Upper lobe of right lung (tissue), 1 donor: ENCODE measurements around the gene HINFP. TPM values are rescaled to one million over a fixed set of nuclear protein-coding genes. Genes with fewer than 3 reads are reported as not detected.

Experiments
- ATAC-seq: fragments of 200-7000 bp; cut with Tn5 transposase; one replicate; pipeline ENCODE4 v1.9.1; 2020; ENCODE audit warnings: mild to moderate bottlenecking, moderate library complexity
- DNase-seq: peaks from one replicate; pipeline ENCODE4 v3.0.0-alpha.2; 2020
- H3K27ac ChIP-seq: fragments of 200-600 bp; one replicate; pipeline ENCODE4 v1.8.0; 2022
- H3K27me3 ChIP-seq: fragments of 200-600 bp; one replicate; pipeline ENCODE4 v1.8.0; 2022; ENCODE audit warnings: mild to moderate bottlenecking
- H3K36me3 ChIP-seq: fragments of 200-600 bp; one replicate; pipeline ENCODE4 v1.8.0; 2022
- H3K4me1 ChIP-seq: fragments of 200-600 bp; one replicate; pipeline ENCODE4 v1.8.0; 2022
- H3K4me3 ChIP-seq: fragments of 200-600 bp; one replicate; pipeline ENCODE4 v1.8.0; 2022; ENCODE audit warnings: mild to moderate bottlenecking
- H3K9me3 ChIP-seq: fragments of 200-600 bp; one replicate; pipeline ENCODE4 v1.8.0; 2022
- intact Hi-C: fragments of 100-400 bp; cut with DNase I; formaldehyde crosslinking; loops from one replicate; pipeline ENCODE4 v1.11.0; 2022
- total RNA-seq: library from RNA; stranded (reverse); fragmentation: NEBNext Ultra II Directional; extraction: Animal tissue kit (Norgen Biotek cat#: 25700); gene quantifications from one replicate; pipeline ENCODE4 v1.2.1, GENCODE V29; 2021
- TF ChIP-seq, protein P1 (sequence below): fragments of 200-600 bp; IDR thresholded peaks from one replicate; pipeline ENCODE4 v1.8.0; 2022; ENCODE audit warnings: antibody characterized with exemption
- donor health status: DM: no; HTN: yes; CAD: no; lungs with severe emphysema.

The HINFP gene
- total RNA-seq, 1 donor from 2014 or later: 25.2 TPM

DNA sequence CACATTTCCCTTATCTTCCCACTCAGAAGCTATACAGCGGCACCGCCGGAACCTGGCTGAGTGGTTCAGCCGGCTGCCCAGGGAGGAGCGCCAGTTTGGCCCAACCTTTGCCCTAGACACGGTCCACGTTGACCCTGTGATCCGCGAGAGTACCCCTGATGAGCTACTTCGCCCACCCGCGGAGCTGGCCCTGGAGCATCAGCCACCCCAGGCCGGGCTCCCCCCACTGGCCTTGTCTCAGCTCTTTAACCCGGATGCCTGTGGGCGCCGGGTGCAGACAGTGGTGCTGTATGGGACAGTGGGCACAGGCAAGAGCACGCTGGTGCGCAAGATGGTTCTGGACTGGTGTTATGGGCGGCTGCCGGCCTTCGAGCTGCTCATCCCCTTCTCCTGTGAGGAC, 52.1 kb downstream of the HINFP start:
- H3K4me3 ChIP-seq: no peak overlapping the region
- H3K36me3 ChIP-seq: peaks cover 29% of the 10 kb centered on the region
- DNase-seq (no peak), ATAC-seq (no peak)
- TF ChIP-seq, protein P1, sequence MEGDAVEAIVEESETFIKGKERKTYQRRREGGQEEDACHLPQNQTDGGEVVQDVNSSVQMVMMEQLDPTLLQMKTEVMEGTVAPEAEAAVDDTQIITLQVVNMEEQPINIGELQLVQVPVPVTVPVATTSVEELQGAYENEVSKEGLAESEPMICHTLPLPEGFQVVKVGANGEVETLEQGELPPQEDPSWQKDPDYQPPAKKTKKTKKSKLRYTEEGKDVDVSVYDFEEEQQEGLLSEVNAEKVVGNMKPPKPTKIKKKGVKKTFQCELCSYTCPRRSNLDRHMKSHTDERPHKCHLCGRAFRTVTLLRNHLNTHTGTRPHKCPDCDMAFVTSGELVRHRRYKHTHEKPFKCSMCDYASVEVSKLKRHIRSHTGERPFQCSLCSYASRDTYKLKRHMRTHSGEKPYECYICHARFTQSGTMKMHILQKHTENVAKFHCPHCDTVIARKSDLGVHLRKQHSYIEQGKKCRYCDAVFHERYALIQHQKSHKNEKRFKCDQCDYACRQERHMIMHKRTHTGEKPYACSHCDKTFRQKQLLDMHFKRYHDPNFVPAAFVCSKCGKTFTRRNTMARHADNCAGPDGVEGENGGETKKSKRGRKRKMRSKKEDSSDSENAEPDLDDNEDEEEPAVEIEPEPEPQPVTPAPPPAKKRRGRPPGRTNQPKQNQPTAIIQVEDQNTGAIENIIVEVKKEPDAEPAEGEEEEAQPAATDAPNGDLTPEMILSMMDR: no peak
- H3K27ac ChIP-seq: no peak overlapping the region
- intact Hi-C loops: no loop called here
- no peaks in the 10 kb centered on the region for H3K9me3 ChIP-seq
- H3K4me1 ChIP-seq: peaks cover 5% of the 10 kb centered on the region
- no peaks in the 10 kb centered on the region for H3K27me3 ChIP-seq

DNA sequence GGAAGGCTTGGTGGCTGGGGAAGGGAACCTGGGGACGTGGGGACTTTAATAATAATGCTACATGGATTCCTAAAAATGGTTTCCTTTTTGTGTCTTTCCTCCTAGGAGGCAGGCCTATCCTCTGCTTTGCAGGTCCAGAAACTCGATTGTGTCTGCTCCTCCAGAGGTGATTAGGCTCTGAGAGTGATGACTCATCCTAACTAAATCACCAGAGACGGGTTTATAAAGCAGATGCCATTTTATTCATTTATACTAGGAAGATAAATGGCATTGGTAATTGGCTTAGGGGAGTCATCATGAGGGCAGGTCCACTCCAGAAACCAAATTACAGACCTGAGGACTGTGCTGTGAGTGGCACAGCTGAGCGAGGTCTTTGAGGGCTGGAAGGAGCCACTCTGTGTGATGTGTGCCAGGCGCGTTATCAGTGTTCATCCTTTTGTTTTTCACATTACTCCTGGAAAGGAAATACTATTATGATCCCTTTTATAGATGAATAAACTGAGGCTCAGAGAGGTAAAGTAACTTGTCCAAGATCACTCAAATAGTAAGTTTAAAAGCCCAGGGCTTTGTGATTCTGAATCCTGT, 54.2 kb downstream of the HINFP start:
- H3K36me3 ChIP-seq: peaks cover 35% of the 10 kb centered on the region
- intact Hi-C loops: no loop called here
- TF ChIP-seq, protein P1: no peak

DNA sequence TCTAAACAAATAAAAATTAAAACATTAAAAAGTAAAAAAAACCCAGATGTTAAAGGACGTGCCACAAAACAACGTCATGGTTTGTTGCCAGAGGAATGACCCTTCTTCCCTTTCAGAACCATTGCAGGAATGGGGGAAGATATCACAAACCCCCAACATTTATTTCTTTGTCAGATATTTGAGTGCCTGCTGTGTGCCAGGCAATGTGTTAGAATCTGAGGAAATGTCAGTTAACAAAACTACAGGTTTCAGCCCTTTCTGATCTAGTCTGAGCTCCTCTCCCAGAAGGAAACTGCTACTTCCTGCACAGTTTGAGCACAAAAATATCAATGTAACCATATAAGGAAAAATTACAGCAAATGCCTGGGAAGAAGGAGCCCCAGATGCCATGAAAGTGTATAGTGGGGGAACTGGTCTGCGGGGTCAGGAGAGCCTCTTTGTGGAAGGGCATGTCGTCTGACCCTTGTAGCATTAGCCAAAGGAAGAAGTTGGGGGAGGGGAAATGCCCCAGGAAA, 56.8 kb downstream of the HINFP start:
- intact Hi-C loops: no loop called here
- peaks cover 40% of the 10 kb centered on the region for H3K36me3 ChIP-seq
- no peaks in the 10 kb centered on the region for H3K27me3 ChIP-seq
- H3K9me3 ChIP-seq: no peaks in the 10 kb centered on the region
- H3K4me1 ChIP-seq: no peaks in the 10 kb centered on the region
- TF ChIP-seq, protein P1: no peak
- no peak for DNase-seq
- ATAC-seq: no peak
- H3K4me3 ChIP-seq: no peak overlapping the region
- no peak overlapping the region for H3K27ac ChIP-seq

More for the DNA sequence above, 54.2 kb downstream of the HINFP start:
- Histone ChIP-seq H3K9me3 (no peaks in the 10 kb centered on the region), H3K27me3 (no peaks in the 10 kb centered on the region), H3K4me1 (no peaks in the 10 kb centered on the region), H3K27ac (no peak overlapping the region), H3K4me3 (no peak overlapping the region)
- ATAC-seq: no peak
- DNase-seq: no peak

DNA sequence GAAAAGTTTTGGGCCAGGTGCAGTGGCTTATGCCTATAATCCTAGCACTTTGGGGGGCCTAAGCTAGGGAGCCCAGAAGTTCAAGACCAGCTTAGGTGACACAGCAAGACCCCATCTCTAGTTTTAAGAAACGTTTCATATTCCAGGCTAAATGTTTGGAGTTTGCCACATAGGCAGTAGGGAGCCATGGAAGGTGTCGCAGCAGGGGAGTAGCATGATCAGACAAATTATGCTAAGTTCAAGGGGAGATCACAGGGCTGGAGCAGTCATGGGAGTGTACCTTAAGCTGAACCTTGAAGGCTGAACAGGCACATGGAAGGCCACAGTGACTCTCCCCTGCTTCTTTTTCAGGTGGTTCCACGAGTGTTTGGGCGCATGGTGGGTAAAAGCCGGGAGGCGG, 58.0 kb downstream of the HINFP start:
- TF ChIP-seq, protein P1: no peak

DNA sequence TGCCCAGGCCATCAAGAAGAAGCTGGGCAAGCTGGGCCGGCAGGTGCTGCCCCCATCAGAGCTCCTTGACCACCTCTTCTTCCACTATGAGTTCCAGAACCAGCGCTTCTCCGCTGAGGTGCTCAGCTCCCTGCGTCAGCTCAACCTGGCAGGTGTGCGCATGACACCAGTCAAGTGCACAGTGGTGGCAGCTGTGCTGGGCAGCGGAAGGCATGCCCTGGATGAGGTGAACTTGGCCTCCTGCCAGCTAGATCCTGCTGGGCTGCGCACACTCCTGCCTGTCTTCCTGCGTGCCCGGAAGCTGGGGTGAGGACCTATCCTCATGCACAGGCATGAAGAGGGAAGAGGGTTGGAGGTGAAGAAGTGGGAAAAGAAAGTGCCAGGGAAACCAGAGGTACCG, 58.6 kb downstream of the HINFP start:
- DNase-seq (no peak), ATAC-seq (no peak)
- H3K4me1 ChIP-seq: no peaks in the 10 kb centered on the region
- H3K4me3 ChIP-seq: no peak overlapping the region
- no peaks in the 10 kb centered on the region for H3K9me3 ChIP-seq
- intact Hi-C loops: no loop called here
- TF ChIP-seq, protein P1: no peak
- no peak overlapping the region for H3K27ac ChIP-seq
- H3K36me3 ChIP-seq: peaks cover 25% of the 10 kb centered on the region
- no peaks in the 10 kb centered on the region for H3K27me3 ChIP-seq

More for the DNA sequence above, 58.0 kb downstream of the HINFP start:
- Histone ChIP-seq H3K27ac (no peak overlapping the region), H3K4me3 (no peak overlapping the region), H3K4me1 (no peaks in the 10 kb centered on the region), H3K9me3 (no peaks in the 10 kb centered on the region), H3K36me3 (peaks cover 31% of the 10 kb centered on the region), H3K27me3 (no peaks in the 10 kb centered on the region)
- intact Hi-C loops: no loop called here
- no peak for DNase-seq
- no peak for ATAC-seq
